AG09309 (cell line): ENCODE measurements around the gene GFRAL.

Experiments used
- DNase-seq: peaks from one replicate; pipeline ENCODE4 v3.0.0-alpha.2; 2010; ENCODE audit warnings: low read depth
- H3K4me3 ChIP-seq: 2 replicates; pipeline ENCODE4 v1.5.1; 2011; ENCODE audit warnings: mild to moderate bottlenecking, low read depth, low read length, moderate library complexity; ENCODE audit not compliant: control insufficient read depth
- CTCF ChIP-seq: IDR thresholded peaks from 2 replicates; pipeline ENCODE4 v1.5.1; 2011; ENCODE audit warnings: mild to moderate bottlenecking, low read depth, low read length, inconsistent platforms; ENCODE audit not compliant: insufficient read depth, control insufficient read depth; ENCODE audit errors: missing control alignments

Gene GFRAL

GRCh38 chr6:55410674-55411073, 83.4 kb downstream of the GFRAL start:
- TF ChIP-seq CTCF = no peak
- no peak for DNase-seq
- no peak overlapping the region for H3K4me3 ChIP-seq

GRCh38 chr6:55423933-55424332, 96.7 kb downstream of the GFRAL start:
- no peak for DNase-seq
- TF ChIP-seq CTCF = no peak
- no peak overlapping the region for H3K4me3 ChIP-seq

- H3K4me3 ChIP-seq = no peak overlapping the region
- TF ChIP-seq CTCF = no peak
- DNase-seq = no peak
These were observed 106.3 kb downstream of the GFRAL start for GRCh38 chr6:55433446-55434130.

- TF ChIP-seq CTCF = no peak
- DNase-seq = no peak
- no peak overlapping the region for H3K4me3 ChIP-seq
These were observed 109.9 kb downstream of the GFRAL start for GRCh38 chr6:55437141-55437540.

GRCh38 chr6:55438203-55438602, 110.9 kb downstream of the GFRAL start:
- no peak overlapping the region for H3K4me3 ChIP-seq
- DNase-seq = no peak
- TF ChIP-seq CTCF = no peak

GRCh38 chr6:55443238-55444134, 116.2 kb downstream of the GFRAL start:
- no peak overlapping the region for H3K4me3 ChIP-seq
- no peak for DNase-seq
- TF ChIP-seq CTCF = no peak
